ENCODE measurements around the gene PAK4. TPM values are rescaled to one million over a fixed set of nuclear protein-coding genes. Genes with fewer than 3 reads are reported as not detected.
A peak's percentile ranks its signal among the peaks of the same experiment; 100 is the strongest.
"Not testable (repeated sequence)": the region's sequence is repeated elsewhere in the genome, so short reads cannot be mapped to it uniquely, and the experiment has no call there.

PAK4 gene
- 4.2 and 6.1 TPM in 2 replicates for total RNA-seq

- DNase-seq (ENCODE audit: low read depth in 2 of 2) = peak; percentile 91 to 98
Measured at GRCh38 chr19:39125554-39126311, at the start of gene PAK4. TSS of gene PAK4 (plus strand) at chr19:39125786. CDS start at chr19:39169554, 43,768 bp downstream.

DNA sequence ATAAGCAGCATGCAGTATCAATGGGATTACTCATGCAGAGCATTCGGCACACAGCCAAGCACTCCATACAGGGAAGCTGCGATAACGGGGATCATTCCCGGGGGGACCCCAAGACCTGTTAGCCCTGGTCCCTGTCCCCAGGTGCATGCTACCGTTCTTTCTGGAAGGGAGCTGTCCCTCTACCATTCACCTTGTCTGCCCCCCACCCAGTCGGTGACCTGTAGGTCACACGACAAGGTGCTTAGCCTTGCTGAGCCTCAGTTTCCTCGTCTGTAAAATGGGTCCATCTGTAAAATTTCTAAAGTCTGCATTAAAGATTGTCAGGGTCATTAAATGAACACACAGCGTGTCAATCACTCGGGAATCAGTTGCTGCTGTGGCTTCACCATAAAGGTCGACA lies 48.3 kb upstream of the PAK4 start:
- DNase-seq (ENCODE audit: low read depth in 2 of 2) = no peak

GRCh38 chr19:39078436-39079200 lies 47.0 kb upstream of the PAK4 start:
- DNase-seq (ENCODE audit: low read depth in 2 of 2) = peak; percentile 48 to 87

DNA sequence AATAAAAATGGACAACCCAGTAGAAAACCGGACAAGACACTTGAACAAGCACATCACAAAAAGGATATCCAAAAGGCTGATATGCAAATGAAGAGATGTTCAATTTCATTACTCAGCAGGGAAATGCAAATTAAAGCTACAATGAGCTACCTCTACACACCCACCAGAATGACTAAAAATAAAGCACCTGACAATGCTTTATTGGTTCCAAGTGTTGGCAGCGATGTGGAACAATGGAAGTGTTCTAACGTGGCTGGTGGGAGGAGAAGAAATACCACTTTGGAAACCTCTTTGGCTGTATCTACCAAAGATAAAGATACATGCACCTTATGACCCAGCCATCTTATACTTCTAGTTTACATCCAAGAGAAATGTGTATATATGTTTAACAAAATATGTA lies 45.2 kb upstream of the PAK4 start:
- no peak for DNase-seq (ENCODE audit: low read depth in 2 of 2)

- DNase-seq (ENCODE audit: low read depth in 2 of 2) = no peak
Measured at GRCh38 chr19:39082167-39082566, 43.4 kb upstream of the PAK4 start.

DNA sequence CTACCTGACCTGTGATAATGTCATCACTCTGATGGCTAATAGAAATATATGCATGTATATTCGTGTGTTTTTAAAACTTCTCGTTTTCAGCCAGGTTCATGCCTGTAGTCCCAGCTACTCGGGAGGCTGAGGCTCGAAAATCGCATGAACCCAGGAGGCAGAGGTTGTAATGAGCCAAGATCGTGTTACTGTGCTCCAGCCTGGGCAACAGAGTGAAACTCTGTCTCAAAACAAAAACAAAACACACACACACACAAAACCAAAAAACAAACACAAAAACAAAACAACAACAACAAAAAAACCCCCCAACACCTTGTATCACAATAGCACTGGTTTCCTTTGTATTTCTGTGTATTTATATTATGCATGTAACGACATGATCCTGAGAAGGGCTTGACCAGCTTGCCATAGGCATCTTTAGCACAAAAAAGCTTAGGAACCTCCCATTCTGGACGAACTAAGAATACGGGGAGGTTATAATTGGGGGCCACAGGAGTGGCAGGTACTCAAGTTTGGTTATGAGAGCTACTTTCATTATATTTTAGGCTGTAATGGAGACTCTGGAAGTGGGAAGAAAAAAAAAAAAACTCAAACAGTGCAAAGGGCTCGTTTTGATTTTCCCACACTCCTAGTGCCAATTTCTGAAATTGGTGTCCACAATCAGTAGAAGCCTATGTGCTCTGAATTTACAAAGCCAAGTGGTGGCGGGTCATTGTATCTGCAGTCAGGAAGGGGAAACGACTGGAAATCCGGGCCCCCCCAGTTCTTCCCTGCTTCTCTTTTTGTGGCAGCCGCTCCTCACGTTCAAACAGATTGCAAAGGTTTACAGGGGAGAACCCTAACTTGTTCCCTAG lies 42.6 kb upstream of the PAK4 start:
- DNase-seq (ENCODE audit: low read depth in 2 of 2) = peak; percentile 16 to 18

- DNase-seq (ENCODE audit: low read depth in 2 of 2) = no peak
Measured at GRCh38 chr19:39083599-39083982, 42.0 kb upstream of the PAK4 start.

- no peak for DNase-seq (ENCODE audit: low read depth in 2 of 2)
Measured at GRCh38 chr19:39083983-39084731, 41.4 kb upstream of the PAK4 start, which contains the start of gene ACP7. TSS of gene ACP7 (plus strand) at chr19:39084368. CDS start at chr19:39085270, 902 bp downstream.

DNA sequence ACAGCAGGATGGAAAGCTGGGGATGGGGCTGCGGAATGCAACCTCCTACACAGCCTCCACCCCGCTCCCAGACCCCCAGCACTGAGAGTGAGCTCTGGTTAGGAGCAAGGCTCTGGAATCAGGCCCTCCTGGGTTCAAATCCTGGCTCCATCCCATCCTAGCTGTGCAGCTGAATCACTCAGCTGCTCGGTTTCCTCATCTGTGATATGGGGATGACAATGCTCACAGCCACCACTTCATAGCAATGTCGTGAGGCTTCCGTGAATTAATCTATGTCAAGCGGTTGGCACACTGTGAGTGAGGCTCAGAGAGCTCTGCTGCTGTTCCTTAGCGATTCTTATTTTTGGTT lies 40.9 kb upstream of the PAK4 start:
- DNase-seq (ENCODE audit: low read depth in 2 of 2) = no peak

GRCh38 chr19:39085392-39085791 lies 40.2 kb upstream of the PAK4 start:
- no peak for DNase-seq (ENCODE audit: low read depth in 2 of 2)

GRCh38 chr19:39086386-39086785 lies 39.2 kb upstream of the PAK4 start:
- no peak for DNase-seq (ENCODE audit: low read depth in 2 of 2)

DNA sequence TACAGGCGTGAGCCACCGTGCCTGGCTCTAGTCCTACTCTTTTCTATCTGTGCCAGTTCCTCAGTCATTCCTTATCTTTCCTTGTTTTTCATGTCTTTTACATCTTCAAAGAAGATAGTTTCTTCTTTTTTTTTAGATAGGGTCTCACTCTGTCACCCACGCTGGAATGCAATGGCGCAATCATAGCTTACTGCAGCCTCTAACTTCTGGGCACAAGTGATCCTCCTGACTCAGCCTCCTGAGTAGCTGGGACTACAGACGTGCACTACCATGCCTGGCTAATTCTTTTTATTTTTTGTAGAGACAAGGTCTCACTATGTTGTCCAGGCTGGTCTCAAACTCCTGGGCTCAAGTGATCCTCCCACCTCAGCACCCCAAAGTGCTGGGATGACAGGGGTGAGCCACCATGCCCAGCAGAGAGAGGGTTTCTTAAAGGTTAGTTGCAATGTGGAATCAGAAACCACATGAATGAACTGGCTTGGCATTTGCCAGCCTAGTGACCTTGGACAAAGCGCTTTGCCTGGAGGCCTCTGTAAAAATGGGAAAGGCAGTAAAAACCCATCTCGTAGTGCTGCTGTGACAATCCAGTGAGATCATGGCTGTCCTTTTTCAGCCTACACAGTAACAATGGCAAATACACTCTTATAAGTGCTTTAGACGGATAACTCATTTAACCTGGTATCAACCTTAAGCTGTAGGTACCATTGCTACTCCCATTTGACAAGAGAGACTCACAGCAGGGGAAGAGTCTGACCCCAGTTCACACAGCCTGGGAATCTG lies 37.5 kb upstream of the PAK4 start:
- no peak for DNase-seq (ENCODE audit: low read depth in 2 of 2)

GRCh38 chr19:39090016-39090415 lies 35.6 kb upstream of the PAK4 start:
- DNase-seq (ENCODE audit: low read depth in 2 of 2) = not testable (repeated sequence)

DNA sequence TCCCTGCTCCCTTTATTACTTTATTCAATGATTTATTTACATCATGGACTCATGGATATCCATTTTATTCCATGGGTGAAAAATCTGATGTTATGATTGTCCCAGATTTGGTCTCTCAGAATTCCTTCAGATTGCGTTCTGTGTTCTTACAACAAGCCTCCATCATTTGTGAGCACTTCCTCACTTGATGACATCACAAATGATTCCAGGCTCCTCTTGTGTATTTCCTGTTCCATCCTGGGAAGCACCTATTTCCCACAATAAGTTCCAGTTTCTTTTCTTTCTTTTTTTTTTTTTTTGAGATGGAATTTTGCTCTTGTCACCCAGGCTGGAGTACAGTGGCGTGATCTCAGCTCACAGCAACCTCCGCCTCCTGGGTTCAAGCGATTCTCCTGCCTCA lies 34.7 kb upstream of the PAK4 start:
- DNase-seq (ENCODE audit: low read depth in 2 of 2) = no peak

DNA sequence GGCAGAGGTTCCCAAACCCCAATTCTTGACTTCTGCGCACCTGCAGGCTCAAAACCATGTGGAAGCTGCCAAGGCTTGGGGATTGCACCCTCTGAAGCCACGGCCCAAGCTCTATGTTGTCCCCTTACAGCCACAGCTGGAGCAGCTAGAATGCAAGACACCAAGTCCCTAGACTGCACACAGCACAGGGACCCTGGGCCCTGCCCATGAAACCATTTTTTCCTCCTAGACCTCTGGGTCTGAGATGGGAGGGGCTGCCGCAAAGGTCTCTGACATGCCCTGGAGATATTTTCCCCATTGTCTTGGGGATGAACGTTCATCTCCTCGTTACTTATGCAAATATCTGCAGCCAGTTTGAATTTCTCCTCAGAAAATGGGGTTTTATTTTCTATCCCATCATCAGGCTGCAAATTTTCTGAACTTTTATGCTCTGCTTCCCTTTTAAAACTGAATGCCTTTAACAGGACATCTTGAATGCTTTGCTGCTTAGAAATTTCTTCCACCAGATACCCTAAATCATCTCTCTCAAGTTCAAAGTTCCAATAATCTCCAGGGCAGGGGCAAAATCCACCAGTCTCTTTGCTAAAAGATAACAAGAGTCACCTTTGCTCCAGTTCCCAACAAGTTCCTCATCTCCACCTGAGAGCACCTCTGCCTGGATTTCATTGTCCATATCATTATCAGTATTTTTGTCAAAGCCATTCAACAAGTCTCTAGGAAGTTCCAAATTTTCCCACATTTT lies 29.6 kb upstream of the PAK4 start:
- not testable (repeated sequence) for DNase-seq (ENCODE audit: low read depth in 2 of 2)

DNA sequence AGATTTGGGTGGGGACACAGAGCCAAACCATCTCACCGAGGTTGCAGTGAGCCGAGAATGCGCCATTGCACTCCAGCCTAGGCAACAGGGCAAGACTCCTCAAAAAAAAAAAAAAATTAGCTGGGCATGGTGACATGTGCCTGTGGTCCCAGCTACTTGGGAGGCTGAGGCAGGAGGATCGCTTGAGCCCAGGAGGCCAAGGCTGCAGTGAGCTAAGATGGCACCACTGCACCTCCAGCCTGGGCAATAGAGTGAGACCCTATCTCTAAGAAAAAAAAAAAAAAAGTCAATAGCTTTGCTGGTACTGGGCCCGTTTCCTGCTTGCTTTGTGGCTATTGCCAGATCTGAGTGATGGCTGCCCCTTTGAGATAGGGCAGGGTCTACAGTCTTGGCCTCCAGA lies 28.3 kb upstream of the PAK4 start:
- no peak for DNase-seq (ENCODE audit: low read depth in 2 of 2)

- no peak for DNase-seq (ENCODE audit: low read depth in 2 of 2)
Measured at GRCh38 chr19:39097721-39098120, 27.9 kb upstream of the PAK4 start.

DNA sequence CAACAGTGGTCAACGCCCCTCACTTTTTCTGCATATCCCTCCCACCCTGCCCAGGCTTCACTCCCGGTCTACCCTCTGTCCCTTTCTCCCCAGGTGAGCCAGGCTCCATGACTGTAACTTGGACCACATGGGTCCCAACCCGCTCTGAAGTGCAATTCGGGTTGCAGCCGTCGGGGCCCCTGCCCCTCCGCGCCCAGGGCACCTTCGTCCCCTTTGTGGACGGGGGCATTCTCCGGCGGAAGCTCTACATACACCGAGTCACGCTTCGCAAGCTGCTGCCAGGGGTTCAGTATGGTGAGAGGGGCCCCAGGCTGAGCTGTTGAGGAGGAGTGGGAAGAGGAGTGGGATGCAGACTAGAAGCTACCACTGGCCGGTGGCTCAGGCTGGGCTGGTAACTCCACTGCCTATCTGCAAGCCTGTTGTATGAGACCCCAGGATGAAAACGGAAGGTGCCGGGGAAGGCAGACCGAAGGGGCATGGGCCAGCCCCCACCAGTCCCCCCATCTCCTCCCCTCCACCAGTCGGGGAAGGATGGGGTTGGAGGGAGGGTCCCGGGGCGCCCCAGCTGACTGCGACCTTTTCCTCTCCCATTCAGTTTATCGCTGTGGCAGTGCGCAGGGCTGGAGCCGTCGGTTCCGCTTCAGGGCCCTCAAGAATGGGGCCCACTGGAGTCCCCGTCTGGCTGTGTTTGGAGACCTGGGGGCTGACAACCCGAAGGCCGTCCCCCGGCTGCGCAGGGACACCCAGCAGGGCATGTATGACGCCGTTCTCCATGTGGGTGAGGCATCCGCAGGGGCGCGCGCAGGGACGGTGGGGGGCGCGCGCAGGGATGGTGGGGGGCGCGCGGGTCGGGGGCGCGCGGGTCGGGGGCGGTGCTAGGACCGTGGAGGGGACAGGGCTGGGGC lies 27.0 kb upstream of the PAK4 start:
- no peak for DNase-seq (ENCODE audit: low read depth in 2 of 2)

GRCh38 chr19:39099341-39099740 lies 26.2 kb upstream of the PAK4 start:
- DNase-seq (ENCODE audit: low read depth in 2 of 2) = no peak
